ENCODE data around the gene APLP1.

GRCh38 chr19:35901854-35902661, 33.7 kb downstream of the APLP1 start, which contains the start of gene HCST:
- TF ChIP-seq SUZ12 (IDR thresholded peaks at IDR 0.05), result no peak
- no peak for TF ChIP-seq FOXK2 (IDR thresholded peaks at IDR 0.05)
- TF ChIP-seq HDGF (IDR thresholded peaks at IDR 0.05; ENCODE audit: borderline replicate concordance), result no peak
- TF ChIP-seq FOXM1 (IDR thresholded peaks at IDR 0.05; ENCODE audit: borderline replicate concordance), result no peak
- no peak for TF ChIP-seq LEF1 (IDR thresholded peaks at IDR 0.05; ENCODE audit: borderline replicate concordance)
- TF ChIP-seq BHLHE40 (IDR thresholded peaks at IDR 0.05; ENCODE audit: borderline replicate concordance), result no peak
- no peak for TF ChIP-seq L3MBTL2 (conservative IDR thresholded peaks at IDR 0.05)
- no peak for TF ChIP-seq ELF4 (IDR thresholded peaks at IDR 0.05)
- TF ChIP-seq ARNT (IDR thresholded peaks at IDR 0.05), result no peak
- no peak for TF ChIP-seq FOXA1 (IDR thresholded peaks at IDR 0.05)
- TF ChIP-seq SP1 (IDR thresholded peaks at IDR 0.05), result no peak
- no peak for TF ChIP-seq ZNF384 (IDR thresholded peaks at IDR 0.05)

All from HEK293T (cell line).